Measurements from ENCODE around the gene SPRR2G.
"Not testable (repeated sequence)": the region's sequence is repeated elsewhere in the genome, so short reads cannot be mapped to it uniquely, and the experiment has no call there.

Gene SPRR2G

GRCh38 chr1:153113416-153113815, 37.3 kb downstream of the SPRR2G start, which contains the start of gene SPRR2F:
Gene SPRR2F (minus strand): TSS chr1:153113516. CDS start chr1:153112733, 783 bp downstream.
- no peak for DNase-seq (ENCODE audit: low read depth)

- DNase-seq (ENCODE audit: low read depth), result not testable (repeated sequence)
These were observed 38.2 kb downstream of the SPRR2G start for GRCh38 chr1:153112454-153112853.

- no peak for DNase-seq (ENCODE audit: low read depth)
These were observed 50.4 kb downstream of the SPRR2G start for GRCh38 chr1:153100245-153100644.
